GM23338 (cell line): ENCODE measurements around the gene C18orf54. TPM values are rescaled to one million over a fixed set of nuclear protein-coding genes. Genes with fewer than 3 reads are reported as not detected.

Experiments
- ATAC-seq: fragments of 200-7000 bp; cut with Tn5 transposase; 3 replicates; pipeline ENCODE4 v1.9.1; 2020
- DNase-seq: peaks from one replicate; pipeline ENCODE4 v3.0.0-alpha.2; 2015; ENCODE audit warnings: low spot score
- H2AFZ ChIP-seq: fragments of 200-600 bp; sonication (generic); 2 replicates; pipeline ENCODE4 v1.8.0; 2016; ENCODE audit warnings: antibody characterized with exemption, mild to moderate bottlenecking, moderate library complexity
- H3F3A ChIP-seq: fragments of 200-600 bp; sonication (generic); replicated peaks from 2 replicates; pipeline ENCODE4 v1.8.0; 2017; ENCODE audit warnings: antibody characterized with exemption, mixed run types, low read depth
- H3K27ac ChIP-seq: fragments of 200-600 bp; sonication (generic); 2 replicates; pipeline ENCODE4 v1.6.1; 2016; ENCODE audit warnings: low read depth
- H3K27me3 ChIP-seq: fragments of 200-600 bp; sonication (generic); 2 replicates; pipeline ENCODE4 v1.8.0; 2016; ENCODE audit warnings: mild to moderate bottlenecking, mixed run types, moderate library complexity; ENCODE audit not compliant: insufficient read depth
- H3K36me3 ChIP-seq: fragments of 200-600 bp; sonication (generic); 2 replicates; pipeline ENCODE4 v1.8.0; 2016; ENCODE audit warnings: mild to moderate bottlenecking; ENCODE audit not compliant: insufficient read depth
- H3K4me1 ChIP-seq: fragments of 200-600 bp; sonication (generic); 2 replicates; pipeline ENCODE4 v1.8.0; 2016; ENCODE audit warnings: mild to moderate bottlenecking, moderate library complexity; ENCODE audit not compliant: insufficient read depth
- H3K4me2 ChIP-seq: fragments of 200-600 bp; sonication (generic); 2 replicates; pipeline ENCODE4 v1.7.1; 2017; ENCODE audit warnings: mixed run types
- H3K4me3 ChIP-seq: fragments of 200-600 bp; sonication (generic); 2 replicates; pipeline ENCODE4 v1.6.1; 2016; ENCODE audit warnings: mixed run types
- H3K79me2 ChIP-seq: fragments of 200-600 bp; sonication (generic); replicated peaks from 2 replicates; pipeline ENCODE4 v1.8.0; 2017; ENCODE audit warnings: mild to moderate bottlenecking; ENCODE audit not compliant: insufficient read depth
- H3K9me2 ChIP-seq: fragments of 200-600 bp; sonication (generic); 2 replicates; pipeline ENCODE4 v1.8.0; 2017; ENCODE audit not compliant: insufficient read depth
- H4K20me1 ChIP-seq: fragments of 200-600 bp; sonication (generic); replicated peaks from 2 replicates; pipeline ENCODE4 v1.8.0; 2017; ENCODE audit warnings: mild to moderate bottlenecking; ENCODE audit not compliant: insufficient read depth
- H3K27ac Mint-ChIP-seq: 2 replicates; pipeline ENCODE4 v1.8.0; 2020; ENCODE audit warnings: inconsistent platforms, mild to moderate bottlenecking, moderate library complexity, mixed read lengths
- H3K27me3 Mint-ChIP-seq: 3 replicates; pipeline ENCODE4 v1.8.0; 2022; ENCODE audit warnings: low read depth, mild to moderate bottlenecking, moderate library complexity, mixed read lengths, inconsistent platforms; ENCODE audit not compliant: insufficient read depth, poor library complexity
- H3K36me3 Mint-ChIP-seq: 3 replicates; pipeline ENCODE4 v1.8.0; 2021; ENCODE audit warnings: low read depth, mild to moderate bottlenecking, inconsistent platforms, moderate library complexity, mixed read lengths
- H3K4me1 Mint-ChIP-seq: 3 replicates; pipeline ENCODE4 v1.8.0; 2020; ENCODE audit warnings: mild to moderate bottlenecking, inconsistent platforms, mixed read lengths
- H3K4me3 Mint-ChIP-seq: 3 replicates; pipeline ENCODE4 v1.8.0; 2021; ENCODE audit warnings: moderate library complexity, mild to moderate bottlenecking, inconsistent platforms, mixed read lengths
- H3K9me3 Mint-ChIP-seq: 3 replicates; pipeline ENCODE4 v1.8.0; 2020; ENCODE audit warnings: moderate library complexity, mild to moderate bottlenecking, inconsistent platforms, mixed read lengths
- CREB1 ChIP-seq: fragments of 250-450 bp; sonication (Bioruptor Pico); IDR thresholded peaks from 2 replicates; pipeline ENCODE4 v1.5.0; 2020; ENCODE audit warnings: low read depth, mild to moderate bottlenecking, moderate library complexity
- EZH2 ChIP-seq: fragments of 200-600 bp; sonication (generic); IDR thresholded peaks from one replicate; pipeline ENCODE4 v1.8.0; 2017; ENCODE audit warnings: antibody characterized with exemption, mild to moderate bottlenecking, low read depth; ENCODE audit not compliant: unreplicated experiment
- EZH2phosphoT487 ChIP-seq: fragments of 200-600 bp; sonication (generic); IDR thresholded peaks from one replicate; pipeline ENCODE4 v1.8.1; 2018; ENCODE audit warnings: antibody characterized with exemption; ENCODE audit not compliant: unreplicated experiment
- JUNB ChIP-seq: IDR thresholded peaks from one replicate; pipeline ENCODE4 v1.6.1; 2016; ENCODE audit warnings: antibody characterized with exemption; ENCODE audit not compliant: unreplicated experiment
- NANOG ChIP-seq: IDR thresholded peaks from 2 replicates; pipeline ENCODE4 v1.6.1; 2016; ENCODE audit warnings: antibody characterized with exemption, borderline replicate concordance
- POLR2AphosphoS5 ChIP-seq: IDR thresholded peaks from 2 replicates; pipeline ENCODE4 v1.6.1; 2016; ENCODE audit warnings: antibody characterized with exemption, low read depth
- STAT1 ChIP-seq: IDR thresholded peaks from one replicate; pipeline ENCODE4 v1.6.1; 2016; ENCODE audit warnings: antibody characterized with exemption; ENCODE audit not compliant: unreplicated experiment
- ZNF114 ChIP-seq: fragments of 250-450 bp; sonication (Bioruptor Pico); IDR thresholded peaks from 2 replicates; pipeline ENCODE4 v1.5.0; 2020; ENCODE audit warnings: mild to moderate bottlenecking, moderate library complexity
- ZNF331 ChIP-seq: fragments of 250-450 bp; sonication (Bioruptor Pico); IDR thresholded peaks from 2 replicates; pipeline ENCODE4 v1.5.0; 2020; ENCODE audit warnings: low read depth, mild to moderate bottlenecking, moderate library complexity
- polyA plus RNA-seq: library from polyadenylated mRNA; unstranded; fragments of >200 nt; fragmentation: Nextera tagmentation; extraction: Ambion mirVana; gene quantifications from 2 replicates; pipeline ENCODE4 v1.2.1, GENCODE V29; 2016
- total RNA-seq: library from RNA; depleted of rRNA; stranded (reverse); fragments of >200 nt; shearing (Covaris generic); gene quantifications from 2 replicates; pipeline ENCODE4 v1.2.3, GENCODE V29; 2014
- TF ChIP-seq, protein P1 (sequence below): fragments of 250-450 bp; sonication (Bioruptor Pico); IDR thresholded peaks from 2 replicates; pipeline ENCODE4 v1.5.0; 2020; ENCODE audit warnings: mild to moderate bottlenecking, moderate library complexity
- TF ChIP-seq, protein P2 (sequence below): IDR thresholded peaks from one replicate; pipeline ENCODE4 v1.6.1; 2018; ENCODE audit warnings: antibody characterized with exemption; ENCODE audit not compliant: unreplicated experiment
- TF ChIP-seq, protein P3 (sequence below), 2 experiments: fragments of 200-600 bp in 1 of 2; sonication (generic) in 1 of 2; conservative IDR thresholded peaks; 2 replicates each; pipeline versions ENCODE4 v1.5.1 to v1.6.1; 2016 to 2017; ENCODE audit warnings: antibody characterized with exemption in 2 of 2, low read depth in 2 of 2, mild to moderate bottlenecking in 2 of 2, moderate library complexity in 1 of 2
- TF ChIP-seq, protein P4 (sequence below): IDR thresholded peaks from 2 replicates; pipeline ENCODE4 v1.6.1; 2016; ENCODE audit warnings: antibody characterized with exemption

The C18orf54 gene
- total and polyA plus RNA-seq, 2 experiments from 2014 or later: 13.9 to 29.6 TPM

DNA sequence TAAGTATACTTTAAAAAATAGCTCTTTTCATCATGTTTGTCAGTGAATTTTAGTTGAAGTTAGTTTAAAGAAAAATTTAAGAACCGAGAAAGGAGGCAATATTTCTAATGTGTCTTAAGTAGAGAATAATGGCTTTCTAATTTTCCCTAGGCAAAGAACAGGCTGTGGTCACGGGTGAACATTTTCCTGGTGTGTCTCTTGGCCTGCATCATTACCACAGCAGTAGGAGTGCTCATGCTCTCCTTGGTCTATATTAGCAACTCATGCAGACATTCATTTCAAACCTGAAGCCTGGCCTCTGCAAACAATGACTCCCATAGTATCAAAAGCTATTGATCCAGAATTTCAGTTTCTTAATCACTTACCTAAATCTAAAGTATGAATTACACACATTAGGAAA lies 57.4 kb downstream of the C18orf54 start (continued):
- TF ChIP-seq, protein P1, sequence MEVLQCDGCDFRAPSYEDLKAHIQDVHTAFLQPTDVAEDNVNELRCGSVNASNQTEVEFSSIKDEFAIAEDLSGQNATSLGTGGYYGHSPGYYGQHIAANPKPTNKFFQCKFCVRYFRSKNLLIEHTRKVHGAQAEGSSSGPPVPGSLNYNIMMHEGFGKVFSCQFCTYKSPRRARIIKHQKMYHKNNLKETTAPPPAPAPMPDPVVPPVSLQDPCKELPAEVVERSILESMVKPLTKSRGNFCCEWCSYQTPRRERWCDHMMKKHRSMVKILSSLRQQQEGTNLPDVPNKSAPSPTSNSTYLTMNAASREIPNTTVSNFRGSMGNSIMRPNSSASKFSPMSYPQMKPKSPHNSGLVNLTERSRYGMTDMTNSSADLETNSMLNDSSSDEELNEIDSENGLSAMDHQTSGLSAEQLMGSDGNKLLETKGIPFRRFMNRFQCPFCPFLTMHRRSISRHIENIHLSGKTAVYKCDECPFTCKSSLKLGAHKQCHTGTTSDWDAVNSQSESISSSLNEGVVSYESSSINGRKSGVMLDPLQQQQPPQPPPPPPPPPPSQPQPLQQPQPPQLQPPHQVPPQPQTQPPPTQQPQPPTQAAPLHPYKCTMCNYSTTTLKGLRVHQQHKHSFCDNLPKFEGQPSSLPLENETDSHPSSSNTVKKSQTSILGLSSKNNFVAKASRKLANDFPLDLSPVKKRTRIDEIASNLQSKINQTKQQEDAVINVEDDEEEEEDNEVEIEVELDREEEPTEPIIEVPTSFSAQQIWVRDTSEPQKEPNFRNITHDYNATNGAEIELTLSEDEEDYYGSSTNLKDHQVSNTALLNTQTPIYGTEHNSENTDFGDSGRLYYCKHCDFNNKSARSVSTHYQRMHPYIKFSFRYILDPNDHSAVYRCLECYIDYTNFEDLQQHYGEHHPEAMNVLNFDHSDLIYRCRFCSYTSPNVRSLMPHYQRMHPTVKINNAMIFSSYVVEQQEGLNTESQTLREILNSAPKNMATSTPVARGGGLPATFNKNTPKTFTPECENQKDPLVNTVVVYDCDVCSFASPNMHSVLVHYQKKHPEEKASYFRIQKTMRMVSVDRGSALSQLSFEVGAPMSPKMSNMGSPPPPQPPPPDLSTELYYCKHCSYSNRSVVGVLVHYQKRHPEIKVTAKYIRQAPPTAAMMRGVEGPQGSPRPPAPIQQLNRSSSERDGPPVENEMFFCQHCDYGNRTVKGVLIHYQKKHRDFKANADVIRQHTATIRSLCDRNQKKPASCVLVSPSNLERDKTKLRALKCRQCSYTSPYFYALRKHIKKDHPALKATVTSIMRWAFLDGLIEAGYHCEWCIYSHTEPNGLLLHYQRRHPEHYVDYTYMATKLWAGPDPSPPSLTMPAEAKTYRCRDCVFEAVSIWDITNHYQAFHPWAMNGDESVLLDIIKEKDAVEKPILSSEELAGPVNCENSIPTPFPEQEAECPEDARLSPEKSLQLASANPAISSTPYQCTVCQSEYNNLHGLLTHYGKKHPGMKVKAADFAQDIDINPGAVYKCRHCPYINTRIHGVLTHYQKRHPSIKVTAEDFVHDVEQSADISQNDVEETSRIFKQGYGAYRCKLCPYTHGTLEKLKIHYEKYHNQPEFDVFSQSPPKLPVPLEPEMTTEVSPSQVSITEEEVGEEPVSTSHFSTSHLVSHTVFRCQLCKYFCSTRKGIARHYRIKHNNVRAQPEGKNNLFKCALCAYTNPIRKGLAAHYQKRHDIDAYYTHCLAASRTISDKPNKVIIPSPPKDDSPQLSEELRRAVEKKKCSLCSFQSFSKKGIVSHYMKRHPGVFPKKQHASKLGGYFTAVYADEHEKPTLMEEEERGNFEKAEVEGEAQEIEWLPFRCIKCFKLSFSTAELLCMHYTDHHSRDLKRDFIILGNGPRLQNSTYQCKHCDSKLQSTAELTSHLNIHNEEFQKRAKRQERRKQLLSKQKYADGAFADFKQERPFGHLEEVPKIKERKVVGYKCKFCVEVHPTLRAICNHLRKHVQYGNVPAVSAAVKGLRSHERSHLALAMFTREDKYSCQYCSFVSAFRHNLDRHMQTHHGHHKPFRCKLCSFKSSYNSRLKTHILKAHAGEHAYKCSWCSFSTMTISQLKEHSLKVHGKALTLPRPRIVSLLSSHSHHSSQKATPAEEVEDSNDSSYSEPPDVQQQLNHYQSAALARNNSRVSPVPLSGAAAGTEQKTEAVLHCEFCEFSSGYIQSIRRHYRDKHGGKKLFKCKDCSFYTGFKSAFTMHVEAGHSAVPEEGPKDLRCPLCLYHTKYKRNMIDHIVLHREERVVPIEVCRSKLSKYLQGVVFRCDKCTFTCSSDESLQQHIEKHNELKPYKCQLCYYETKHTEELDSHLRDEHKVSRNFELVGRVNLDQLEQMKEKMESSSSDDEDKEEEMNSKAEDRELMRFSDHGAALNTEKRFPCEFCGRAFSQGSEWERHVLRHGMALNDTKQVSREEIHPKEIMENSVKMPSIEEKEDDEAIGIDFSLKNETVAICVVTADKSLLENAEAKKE (CRISPR knock-in tag): no peak
- no peak for TF ChIP-seq ZNF331 (CRISPR knock-in tag)

DNA sequence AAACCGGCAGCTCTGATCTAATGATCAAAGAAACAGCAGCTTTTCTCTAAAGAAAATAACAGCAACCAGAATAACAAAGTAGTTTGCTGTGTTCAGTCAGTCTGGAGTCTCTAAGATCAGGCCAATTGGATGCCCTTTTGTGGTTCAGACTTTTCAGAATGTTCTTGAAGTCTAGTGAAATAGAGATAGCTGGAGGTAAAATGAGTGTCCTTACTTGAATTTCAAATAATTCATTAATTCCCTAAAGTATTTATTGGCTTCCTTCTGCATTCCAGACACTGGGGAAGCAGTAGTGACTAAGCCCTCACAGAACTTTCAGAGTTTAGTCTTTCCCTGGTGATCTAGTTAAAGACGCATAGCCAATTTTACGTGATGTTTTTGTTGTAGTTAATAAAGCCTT lies 58.7 kb downstream of the C18orf54 start:
- Histone ChIP-seq H3F3A (no peaks in the 10 kb centered on the region), H3K4me3 (no peak overlapping the region), H3K4me1 (no peaks in the 10 kb centered on the region), H3K79me2 (no peaks in the 10 kb centered on the region), H3K27me3 (no peaks in the 10 kb centered on the region), H4K20me1 (no peaks in the 10 kb centered on the region), H3K36me3 (no peaks in the 10 kb centered on the region), H3K4me2 (no peak overlapping the region), H3K9me2 (0 out of 2 replicates have a peak, but pooled peaks cover 4% of the 10 kb centered on the region), H3K27ac (no peak overlapping the region), H2AFZ (no peak overlapping the region)
- DNase-seq (no peak), ATAC-seq (no peak)
- Mint-ChIP-seq H3K9me3 (no peaks in the 10 kb centered on the region), H3K27ac (no peak overlapping the region), H3K27me3 (no peaks in the 10 kb centered on the region), H3K36me3 (no peaks in the 10 kb centered on the region), H3K4me1 (no peaks in the 10 kb centered on the region), H3K4me3 (no peak overlapping the region)
- TF ChIP-seq, protein P2, sequence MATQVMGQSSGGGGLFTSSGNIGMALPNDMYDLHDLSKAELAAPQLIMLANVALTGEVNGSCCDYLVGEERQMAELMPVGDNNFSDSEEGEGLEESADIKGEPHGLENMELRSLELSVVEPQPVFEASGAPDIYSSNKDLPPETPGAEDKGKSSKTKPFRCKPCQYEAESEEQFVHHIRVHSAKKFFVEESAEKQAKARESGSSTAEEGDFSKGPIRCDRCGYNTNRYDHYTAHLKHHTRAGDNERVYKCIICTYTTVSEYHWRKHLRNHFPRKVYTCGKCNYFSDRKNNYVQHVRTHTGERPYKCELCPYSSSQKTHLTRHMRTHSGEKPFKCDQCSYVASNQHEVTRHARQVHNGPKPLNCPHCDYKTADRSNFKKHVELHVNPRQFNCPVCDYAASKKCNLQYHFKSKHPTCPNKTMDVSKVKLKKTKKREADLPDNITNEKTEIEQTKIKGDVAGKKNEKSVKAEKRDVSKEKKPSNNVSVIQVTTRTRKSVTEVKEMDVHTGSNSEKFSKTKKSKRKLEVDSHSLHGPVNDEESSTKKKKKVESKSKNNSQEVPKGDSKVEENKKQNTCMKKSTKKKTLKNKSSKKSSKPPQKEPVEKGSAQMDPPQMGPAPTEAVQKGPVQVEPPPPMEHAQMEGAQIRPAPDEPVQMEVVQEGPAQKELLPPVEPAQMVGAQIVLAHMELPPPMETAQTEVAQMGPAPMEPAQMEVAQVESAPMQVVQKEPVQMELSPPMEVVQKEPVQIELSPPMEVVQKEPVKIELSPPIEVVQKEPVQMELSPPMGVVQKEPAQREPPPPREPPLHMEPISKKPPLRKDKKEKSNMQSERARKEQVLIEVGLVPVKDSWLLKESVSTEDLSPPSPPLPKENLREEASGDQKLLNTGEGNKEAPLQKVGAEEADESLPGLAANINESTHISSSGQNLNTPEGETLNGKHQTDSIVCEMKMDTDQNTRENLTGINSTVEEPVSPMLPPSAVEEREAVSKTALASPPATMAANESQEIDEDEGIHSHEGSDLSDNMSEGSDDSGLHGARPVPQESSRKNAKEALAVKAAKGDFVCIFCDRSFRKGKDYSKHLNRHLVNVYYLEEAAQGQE: no peak
- TF ChIP-seq EZH2phosphoT487 (no peak), ZNF114 (CRISPR knock-in tag) (no peak), NANOG (no peak), JUNB (no peak), STAT1 (no peak), EZH2 (no peak), ZNF331 (CRISPR knock-in tag) (no peak), POLR2AphosphoS5 (no peak), CREB1 (CRISPR knock-in tag) (no peak)
- TF ChIP-seq, protein P3, sequence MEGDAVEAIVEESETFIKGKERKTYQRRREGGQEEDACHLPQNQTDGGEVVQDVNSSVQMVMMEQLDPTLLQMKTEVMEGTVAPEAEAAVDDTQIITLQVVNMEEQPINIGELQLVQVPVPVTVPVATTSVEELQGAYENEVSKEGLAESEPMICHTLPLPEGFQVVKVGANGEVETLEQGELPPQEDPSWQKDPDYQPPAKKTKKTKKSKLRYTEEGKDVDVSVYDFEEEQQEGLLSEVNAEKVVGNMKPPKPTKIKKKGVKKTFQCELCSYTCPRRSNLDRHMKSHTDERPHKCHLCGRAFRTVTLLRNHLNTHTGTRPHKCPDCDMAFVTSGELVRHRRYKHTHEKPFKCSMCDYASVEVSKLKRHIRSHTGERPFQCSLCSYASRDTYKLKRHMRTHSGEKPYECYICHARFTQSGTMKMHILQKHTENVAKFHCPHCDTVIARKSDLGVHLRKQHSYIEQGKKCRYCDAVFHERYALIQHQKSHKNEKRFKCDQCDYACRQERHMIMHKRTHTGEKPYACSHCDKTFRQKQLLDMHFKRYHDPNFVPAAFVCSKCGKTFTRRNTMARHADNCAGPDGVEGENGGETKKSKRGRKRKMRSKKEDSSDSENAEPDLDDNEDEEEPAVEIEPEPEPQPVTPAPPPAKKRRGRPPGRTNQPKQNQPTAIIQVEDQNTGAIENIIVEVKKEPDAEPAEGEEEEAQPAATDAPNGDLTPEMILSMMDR (conservative IDR thresholded peaks at IDR 0.05; ENCODE audit: low read depth in 2 of 2): no peak
- TF ChIP-seq, protein P4, sequence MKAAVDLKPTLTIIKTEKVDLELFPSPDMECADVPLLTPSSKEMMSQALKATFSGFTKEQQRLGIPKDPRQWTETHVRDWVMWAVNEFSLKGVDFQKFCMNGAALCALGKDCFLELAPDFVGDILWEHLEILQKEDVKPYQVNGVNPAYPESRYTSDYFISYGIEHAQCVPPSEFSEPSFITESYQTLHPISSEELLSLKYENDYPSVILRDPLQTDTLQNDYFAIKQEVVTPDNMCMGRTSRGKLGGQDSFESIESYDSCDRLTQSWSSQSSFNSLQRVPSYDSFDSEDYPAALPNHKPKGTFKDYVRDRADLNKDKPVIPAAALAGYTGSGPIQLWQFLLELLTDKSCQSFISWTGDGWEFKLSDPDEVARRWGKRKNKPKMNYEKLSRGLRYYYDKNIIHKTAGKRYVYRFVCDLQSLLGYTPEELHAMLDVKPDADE: no peak
